HL-60 (cell line): ENCODE data around the gene NLGN1.
"Not testable (repeated sequence)": the region's sequence is repeated elsewhere in the genome, so short reads cannot be mapped to it uniquely, and the experiment has no call there.

Experiments used
- DNase-seq, 2 experiments: peaks; one replicate each; pipeline ENCODE4 v3.0.0-alpha.2; 2010 to 2020; ENCODE audit warnings: low read depth in 1 of 2, low spot score in 1 of 2
- H3K27ac ChIP-seq: fragments of 250-450 bp; sonication (Bioruptor Pico); replicated peaks from 2 replicates; pipeline ENCODE4 v1.5.1; 2020; ENCODE audit warnings: mild to moderate bottlenecking, moderate library complexity
- H3K27me3 ChIP-seq: fragments of 250-450 bp; sonication (Bioruptor Pico); 2 replicates; pipeline ENCODE4 v1.5.1; 2021; ENCODE audit warnings: mild to moderate bottlenecking, moderate library complexity; ENCODE audit not compliant: insufficient read depth, poor library complexity, severe bottlenecking
- H3K4me3 ChIP-seq: replicated peaks from 2 replicates; pipeline ENCODE4 v1.5.1; 2011; ENCODE audit warnings: mild to moderate bottlenecking, control low read depth, low read length; ENCODE audit not compliant: insufficient read depth
- CTCF ChIP-seq: IDR thresholded peaks from one replicate; pipeline ENCODE4 v1.5.1; 2011; ENCODE audit warnings: low read length, control low read depth, inconsistent platforms; ENCODE audit not compliant: insufficient read depth
- GABPA ChIP-seq: IDR thresholded peaks from 2 replicates; pipeline ENCODE4 v1.6.1; 2012; ENCODE audit warnings: low read depth
- POLR2AphosphoS5 ChIP-seq: IDR thresholded peaks from 2 replicates; pipeline ENCODE4 v1.6.1; 2012; ENCODE audit warnings: low read depth
- SPI1 ChIP-seq: IDR thresholded peaks from 2 replicates; pipeline ENCODE4 v1.6.1; 2012; ENCODE audit warnings: low read depth, mild to moderate bottlenecking, borderline replicate concordance
- TF ChIP-seq, protein P1 (sequence below): IDR thresholded peaks from 2 replicates; pipeline ENCODE4 v1.6.1; 2012; ENCODE audit warnings: low read depth; ENCODE audit not compliant: insufficient replicate concordance

NLGN1 gene

GRCh38 chr3:173371848-173372487, 25.6 kb upstream of the NLGN1 start:
- Histone ChIP-seq H3K27ac (no peak overlapping the region), H3K4me3 (no peak overlapping the region), H3K27me3 (no peaks in the 10 kb centered on the region)
- TF ChIP-seq, protein P1, sequence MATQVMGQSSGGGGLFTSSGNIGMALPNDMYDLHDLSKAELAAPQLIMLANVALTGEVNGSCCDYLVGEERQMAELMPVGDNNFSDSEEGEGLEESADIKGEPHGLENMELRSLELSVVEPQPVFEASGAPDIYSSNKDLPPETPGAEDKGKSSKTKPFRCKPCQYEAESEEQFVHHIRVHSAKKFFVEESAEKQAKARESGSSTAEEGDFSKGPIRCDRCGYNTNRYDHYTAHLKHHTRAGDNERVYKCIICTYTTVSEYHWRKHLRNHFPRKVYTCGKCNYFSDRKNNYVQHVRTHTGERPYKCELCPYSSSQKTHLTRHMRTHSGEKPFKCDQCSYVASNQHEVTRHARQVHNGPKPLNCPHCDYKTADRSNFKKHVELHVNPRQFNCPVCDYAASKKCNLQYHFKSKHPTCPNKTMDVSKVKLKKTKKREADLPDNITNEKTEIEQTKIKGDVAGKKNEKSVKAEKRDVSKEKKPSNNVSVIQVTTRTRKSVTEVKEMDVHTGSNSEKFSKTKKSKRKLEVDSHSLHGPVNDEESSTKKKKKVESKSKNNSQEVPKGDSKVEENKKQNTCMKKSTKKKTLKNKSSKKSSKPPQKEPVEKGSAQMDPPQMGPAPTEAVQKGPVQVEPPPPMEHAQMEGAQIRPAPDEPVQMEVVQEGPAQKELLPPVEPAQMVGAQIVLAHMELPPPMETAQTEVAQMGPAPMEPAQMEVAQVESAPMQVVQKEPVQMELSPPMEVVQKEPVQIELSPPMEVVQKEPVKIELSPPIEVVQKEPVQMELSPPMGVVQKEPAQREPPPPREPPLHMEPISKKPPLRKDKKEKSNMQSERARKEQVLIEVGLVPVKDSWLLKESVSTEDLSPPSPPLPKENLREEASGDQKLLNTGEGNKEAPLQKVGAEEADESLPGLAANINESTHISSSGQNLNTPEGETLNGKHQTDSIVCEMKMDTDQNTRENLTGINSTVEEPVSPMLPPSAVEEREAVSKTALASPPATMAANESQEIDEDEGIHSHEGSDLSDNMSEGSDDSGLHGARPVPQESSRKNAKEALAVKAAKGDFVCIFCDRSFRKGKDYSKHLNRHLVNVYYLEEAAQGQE, result no peak
- TF ChIP-seq CTCF (peak; percentile 35), GABPA (no peak)
- DNase-seq, result peak in 1 of 2 experiments; percentile 1

GRCh38 chr3:173380681-173381080, 16.9 kb upstream of the NLGN1 start:
- Histone ChIP-seq H3K27ac (no peak overlapping the region), H3K27me3 (no peaks in the 10 kb centered on the region), H3K4me3 (no peak overlapping the region)
- TF ChIP-seq CTCF (no peak), GABPA (no peak), POLR2AphosphoS5 (no peak), SPI1 (no peak)
- TF ChIP-seq, protein P1, result no peak
- no peak for DNase-seq

- not testable (repeated sequence) for H3K27me3 ChIP-seq, DNase-seq, H3K27ac ChIP-seq, H3K4me3 ChIP-seq
These were observed 15.6 kb upstream of the NLGN1 start for GRCh38 chr3:173381936-173382335.

DNA sequence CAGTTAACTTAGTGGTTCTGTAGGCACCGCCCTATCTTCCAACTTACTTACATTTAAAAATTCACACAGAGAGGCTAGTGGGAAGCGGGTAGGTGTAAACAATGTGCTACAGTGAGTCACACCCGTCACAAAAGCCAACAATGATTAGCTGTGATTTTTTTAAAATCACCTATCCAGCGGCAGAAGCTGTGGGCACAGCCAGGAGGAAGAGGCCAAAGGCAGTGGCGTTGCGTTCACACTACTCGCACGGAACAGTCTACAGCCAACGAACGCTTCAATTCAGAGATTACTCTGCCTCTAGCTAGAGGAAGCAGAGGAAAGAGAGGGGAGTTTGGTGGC, 2.5 kb upstream of the NLGN1 start:
- Histone ChIP-seq H3K27me3 (peaks cover 50% of the 10 kb centered on the region), H3K4me3 (peak overlapping the region; percentile 43), H3K27ac (no peak overlapping the region)
- DNase-seq, result no peak
- TF ChIP-seq POLR2AphosphoS5 (no peak), GABPA (no peak), SPI1 (no peak)
- TF ChIP-seq, protein P1, result no peak
